RCC 7860 (cell line): ENCODE results near the gene ZNF385B.
"Not testable (repeated sequence)": the region's sequence is repeated elsewhere in the genome, so short reads cannot be mapped to it uniquely, and the experiment has no call there.

Experiments used
- DNase-seq: peaks from one replicate; pipeline ENCODE4 v3.0.0-alpha.2; 2015; ENCODE audit warnings: low spot score
- FAIRE-seq: peaks from 2 replicates; lab custom pipeline; 2012; peaks lifted over from hg19 to GRCh38; lab: Jason Lieb, UNC

Gene ZNF385B

GRCh38 chr2:179861416-179862067 lies at the start of gene ZNF385B:
Gene ZNF385B, minus strand, starts transcription at chr2:179861612.
- DNase-seq (no peak), FAIRE-seq (no peak)

- DNase-seq (no peak), FAIRE-seq (no peak)
Measured at GRCh38 chr2:179910735-179911113, 49.3 kb upstream of the ZNF385B start.

GRCh38 chr2:179909845-179910734 lies 48.7 kb upstream of the ZNF385B start:
- DNase-seq (no peak), FAIRE-seq (no peak)

GRCh38 chr2:179900655-179901054 lies 39.2 kb upstream of the ZNF385B start:
- FAIRE-seq: no peak
- no peak for DNase-seq

- no peak for FAIRE-seq
Measured at GRCh38 chr2:179899666-179900065, 38.3 kb upstream of the ZNF385B start.

GRCh38 chr2:179898873-179899272 lies 37.5 kb upstream of the ZNF385B start:
- FAIRE-seq: no peak

More at GRCh38 chr2:179899666-179900065, 38.3 kb upstream of the ZNF385B start:
- DNase-seq: no peak

GRCh38 chr2:179893616-179894015 lies 32.2 kb upstream of the ZNF385B start:
- FAIRE-seq: no peak
- DNase-seq: no peak

More at GRCh38 chr2:179898873-179899272, 37.5 kb upstream of the ZNF385B start:
- peak; percentile 11 for DNase-seq

GRCh38 chr2:179891237-179891636 lies 29.8 kb upstream of the ZNF385B start:
- no peak for DNase-seq
- no peak for FAIRE-seq

- DNase-seq (no peak), FAIRE-seq (no peak)
Measured at GRCh38 chr2:179890666-179891065, 29.3 kb upstream of the ZNF385B start.

GRCh38 chr2:179888642-179889041 lies 27.2 kb upstream of the ZNF385B start:
- FAIRE-seq, DNase-seq: not testable (repeated sequence)

- FAIRE-seq: no peak
- DNase-seq: no peak
Measured at GRCh38 chr2:179884193-179884592, 22.8 kb upstream of the ZNF385B start.

- no peak for DNase-seq
- no peak for FAIRE-seq
Measured at GRCh38 chr2:179882851-179883806, 21.7 kb upstream of the ZNF385B start.

GRCh38 chr2:179877601-179878364 lies 16.4 kb upstream of the ZNF385B start:
- FAIRE-seq (no peak), DNase-seq (no peak)

- FAIRE-seq (no peak), DNase-seq (no peak)
Measured at GRCh38 chr2:179876266-179876665, 14.9 kb upstream of the ZNF385B start.

GRCh38 chr2:179875864-179876263 lies 14.5 kb upstream of the ZNF385B start:
- no peak for FAIRE-seq
- DNase-seq: no peak

GRCh38 chr2:179862898-179863458 lies 1.6 kb upstream of the ZNF385B start:
- no peak for FAIRE-seq
- no peak for DNase-seq

- DNase-seq: no peak
- FAIRE-seq: no peak
Measured at GRCh38 chr2:179861027-179861415, 391 bp downstream of the ZNF385B start.

GRCh38 chr2:179860255-179861026 lies 971 bp downstream of the ZNF385B start:
- FAIRE-seq (no peak), DNase-seq (no peak)

GRCh38 chr2:179859523-179859922 lies 1.9 kb downstream of the ZNF385B start:
- FAIRE-seq (no peak), DNase-seq (no peak)
